GM12892 (cell line): ENCODE data around the gene OR51B4.
"Not testable (repeated sequence)": the region's sequence is repeated elsewhere in the genome, so short reads cannot be mapped to it uniquely, and the experiment has no call there.

Source experiments
- POLR2A ChIP-seq: IDR thresholded peaks from 2 replicates; pipeline ENCODE4 v1.6.1; 2011; ENCODE audit warnings: low read depth, low read length, control low read depth
- POLR2AphosphoS5 ChIP-seq: IDR thresholded peaks from 2 replicates; pipeline ENCODE4 v1.6.1; 2011; ENCODE audit warnings: low read depth, low read length, control low read depth
- TAF1 ChIP-seq: IDR thresholded peaks from 2 replicates; pipeline ENCODE4 v1.6.1; 2011; ENCODE audit warnings: low read depth, mild to moderate bottlenecking, control low read depth, low read length, borderline replicate concordance

GRCh38 chr11:5253440-5253839 lies 48.3 kb downstream of the OR51B4 start:
- TF ChIP-seq POLR2A, POLR2AphosphoS5, TAF1: not testable (repeated sequence)
